Activated T-helper 2 cell treated with anti-CD3 and anti-CD28 coated beads, Interferon-gamma antibody, Interleukin-2, Interleukin-4, amounts not matched to agents 10 μg/mL and 5 μg/mL and 100 μg/mL, durations not matched to agents 14 hours and 24 hours and 36 hours (primary cell): ENCODE data around the gene RNASE11. TPM values are rescaled to one million over a fixed set of nuclear protein-coding genes. Genes with fewer than 3 reads are reported as not detected.

Source experiments
- total RNA-seq: library from RNA; stranded (reverse); gene quantifications from 2 replicates; pipeline ENCODE4 v1.2.3, GENCODE V29; 2022

Gene RNASE11
- total RNA-seq, 1 donor from 2014 or later, result not detected

Other genes starting within 250 kb of the RNASE11 start
- 31.2 and 31.5 TPM in 2 replicates for gene PARP2, start 244.4 kb downstream of the RNASE11 start, total RNA-seq
- 32.7 and 33.6 TPM in 2 replicates for gene TEP1, start 174.5 kb downstream of the RNASE11 start, total RNA-seq
- 0.07 TPM in 1 of 2 replicates, not detected in the other for gene KLHL33, start 151.8 kb downstream of the RNASE11 start, total RNA-seq
- 66.0 and 66.5 TPM in 2 replicates for gene OSGEP, start 133.2 kb downstream of the RNASE11 start, total RNA-seq
- 217 and 228 TPM in 2 replicates for gene APEX1, start 132.8 kb downstream of the RNASE11 start, total RNA-seq
- gene PIP4P1, start 126.6 kb downstream of the RNASE11 start, total RNA-seq, result 28.2 and 33.7 TPM in 2 replicates
- gene PNP, start 118.6 kb downstream of the RNASE11 start, total RNA-seq, result 133 and 137 TPM in 2 replicates
- gene RNASE10, start 82.5 kb downstream of the RNASE11 start, total RNA-seq, result 0.16 and 0.21 TPM in 2 replicates
- not detected in 2 replicates for gene RNASE9, start 27.0 kb downstream of the RNASE11 start, total RNA-seq
- not detected in 2 replicates for gene RNASE12, start 3.4 kb upstream of the RNASE11 start, total RNA-seq
- not detected in 2 replicates for gene OR6S1, start 53.7 kb upstream of the RNASE11 start, total RNA-seq
- 0.73 and 1.1 TPM in 2 replicates for gene RNASE4, start 96.6 kb upstream of the RNASE11 start, total RNA-seq
- gene ANG, start 100.8 kb upstream of the RNASE11 start, total RNA-seq, result 0.68 and 0.92 TPM in 2 replicates
- not detected in 2 replicates for gene EDDM3A, start 157.9 kb upstream of the RNASE11 start, total RNA-seq
- gene EDDM3B, start 180.4 kb upstream of the RNASE11 start, total RNA-seq, result not detected in 2 replicates
- gene RNASE6, start 193.3 kb upstream of the RNASE11 start, total RNA-seq, result 0.91 and 0.94 TPM in 2 replicates
- not detected in 2 replicates for gene RNASE1, start 214.8 kb upstream of the RNASE11 start, total RNA-seq